Activated CD4-positive, alpha-beta T cell treated with anti-CD3 and anti-CD28 coated beads, Interleukin-2, amount 50 U/mL, for 24 hours (primary cell): Measurements from ENCODE around the gene PSMB7.

Experiments
- DNase-seq, 2 donors: peaks; one replicate each; pipeline ENCODE4 v3.0.0-alpha.2; 2020; ENCODE audit warnings: low read depth in 1 of 2, low spot score in 1 of 2

PSMB7 gene

GRCh38 chr9:124411514-124412227 lies 3.6 kb downstream of the PSMB7 start:
- no peak for DNase-seq

- no peak for DNase-seq
Observed at GRCh38 chr9:124410321-124410913, 4.8 kb downstream of the PSMB7 start.

- no peak for DNase-seq
Observed at GRCh38 chr9:124409410-124409809, 5.8 kb downstream of the PSMB7 start.

GRCh38 chr9:124403246-124403645 lies 12.0 kb downstream of the PSMB7 start:
- no peak for DNase-seq

GRCh38 chr9:124399968-124400940 lies 15.0 kb downstream of the PSMB7 start:
- DNase-seq: no peak

- DNase-seq: no peak
Observed at GRCh38 chr9:124399323-124399967, 15.8 kb downstream of the PSMB7 start.

- no peak for DNase-seq
Observed at GRCh38 chr9:124398191-124398935, 16.9 kb downstream of the PSMB7 start.

- no peak for DNase-seq
Observed at GRCh38 chr9:124395826-124396225, 19.4 kb downstream of the PSMB7 start.

- DNase-seq: no peak
Observed at GRCh38 chr9:124394596-124394995, 20.6 kb downstream of the PSMB7 start.

GRCh38 chr9:124394167-124394566 lies 21.1 kb downstream of the PSMB7 start:
- no peak for DNase-seq

GRCh38 chr9:124392871-124393460 lies 22.3 kb downstream of the PSMB7 start:
- DNase-seq: no peak

- DNase-seq: no peak
Observed at GRCh38 chr9:124392254-124392870, 22.9 kb downstream of the PSMB7 start.

- DNase-seq: no peak
Observed at GRCh38 chr9:124390794-124391658, 24.2 kb downstream of the PSMB7 start.

- no peak for DNase-seq
Observed at GRCh38 chr9:124389146-124389939, 25.9 kb downstream of the PSMB7 start.

- no peak for DNase-seq
Observed at GRCh38 chr9:124388275-124389048, 26.8 kb downstream of the PSMB7 start.

GRCh38 chr9:124386201-124386600 lies 29.0 kb downstream of the PSMB7 start:
- DNase-seq: no peak

GRCh38 chr9:124385623-124386022 lies 29.6 kb downstream of the PSMB7 start:
- DNase-seq: no peak
